ENCODE data around the gene PTK6.
"Not testable (repeated sequence)": the region's sequence is repeated elsewhere in the genome, so short reads cannot be mapped to it uniquely, and the experiment has no call there.

PTK6 gene

DNA sequence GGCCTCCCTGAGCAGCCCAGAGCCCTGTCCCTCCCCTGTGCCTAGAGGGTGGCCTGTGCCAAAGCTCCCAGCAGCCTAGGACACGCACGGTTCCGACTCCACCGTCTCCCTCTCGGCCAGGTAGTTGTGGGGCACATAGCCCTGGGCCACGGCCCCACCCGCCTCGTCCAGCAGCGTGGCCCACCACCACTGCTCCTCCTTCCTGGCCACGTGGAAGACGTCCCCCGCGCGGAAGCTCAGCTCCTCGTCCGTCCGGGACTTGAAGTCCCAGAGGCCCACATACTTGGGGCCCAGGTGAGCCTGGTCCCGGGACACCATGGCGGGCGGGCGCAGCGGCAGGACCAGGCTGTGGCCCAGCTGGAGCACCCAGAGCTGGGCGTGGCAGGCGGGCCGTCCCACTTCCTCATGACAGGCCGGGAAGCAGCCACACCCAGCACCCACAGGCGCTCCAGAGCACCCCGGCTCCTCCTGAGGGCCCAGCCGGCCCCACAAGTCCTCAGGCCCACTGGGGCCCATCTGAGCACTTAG, at the start of gene PTK6:
PTK6 (minus strand) TSS at position 380 of the 528 bp plus-strand sequence; CDS start at position 318, 62 bp downstream.
- no peak for DNase-seq

DNA sequence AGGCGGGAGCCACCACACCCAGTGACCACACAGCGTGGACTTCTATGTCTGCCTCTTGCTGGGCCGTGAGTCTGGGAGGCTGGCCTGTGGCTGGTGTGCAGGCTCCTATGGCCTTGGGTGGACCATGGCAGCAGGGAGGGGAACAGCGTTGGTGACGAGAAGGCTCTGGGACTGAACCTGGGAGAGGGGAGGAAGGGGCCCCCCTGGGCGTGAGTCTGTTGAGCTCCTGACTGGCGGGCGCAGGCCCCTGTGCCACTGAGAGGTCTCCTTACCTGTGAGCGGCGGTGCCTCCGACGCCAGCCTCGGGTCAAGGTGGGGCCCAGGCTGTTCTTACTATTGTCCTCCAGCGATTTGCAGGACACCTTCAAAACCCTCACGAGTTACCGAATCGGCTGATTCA, 49.6 kb upstream of the PTK6 start:
- no peak for DNase-seq

DNA sequence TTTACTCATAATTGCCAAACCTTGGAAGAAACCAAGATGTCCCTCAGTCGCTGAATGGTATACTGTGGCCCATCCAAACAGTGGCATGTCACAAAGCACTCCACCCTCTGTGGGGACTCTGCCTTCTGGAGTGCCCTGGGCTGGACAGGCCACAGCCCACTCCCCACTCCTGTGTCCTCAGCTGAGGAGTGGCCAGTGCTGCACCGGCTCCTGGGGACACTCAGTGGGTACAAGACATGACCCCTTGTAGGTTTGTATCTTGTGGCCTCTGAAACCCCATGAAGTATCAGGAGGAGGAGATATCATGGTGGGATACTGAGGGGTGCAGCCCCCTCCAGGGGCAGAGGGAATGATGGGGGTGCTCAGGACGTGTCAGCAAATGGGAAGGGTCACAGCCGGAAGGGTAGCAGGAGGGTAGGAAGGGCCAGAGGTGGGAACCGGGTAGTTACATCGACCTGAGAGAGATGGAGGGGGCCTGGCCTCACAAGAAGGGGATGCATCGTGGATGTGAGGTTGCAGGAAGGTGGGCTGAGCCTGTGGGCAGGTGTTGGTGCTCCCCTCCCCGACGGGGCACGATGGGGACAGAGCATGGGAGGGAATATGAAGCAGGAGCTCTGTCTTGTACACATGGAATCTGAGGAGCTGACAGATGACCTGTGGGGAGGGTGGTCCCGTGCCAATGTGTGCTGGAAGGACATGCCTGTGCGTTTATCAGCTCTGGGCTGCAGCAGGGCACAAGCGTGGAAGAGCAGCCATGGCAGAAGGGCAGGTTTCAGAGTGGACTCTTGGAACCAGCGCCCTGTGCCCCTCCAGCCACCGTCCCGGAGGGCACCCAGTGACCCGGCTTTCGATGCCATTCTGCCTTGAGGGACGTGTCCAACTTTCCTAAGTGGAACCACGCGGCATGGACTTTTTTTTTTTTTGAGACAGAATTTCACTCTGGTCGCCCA, 48.7 kb upstream of the PTK6 start:
- DNase-seq: no peak

DNA sequence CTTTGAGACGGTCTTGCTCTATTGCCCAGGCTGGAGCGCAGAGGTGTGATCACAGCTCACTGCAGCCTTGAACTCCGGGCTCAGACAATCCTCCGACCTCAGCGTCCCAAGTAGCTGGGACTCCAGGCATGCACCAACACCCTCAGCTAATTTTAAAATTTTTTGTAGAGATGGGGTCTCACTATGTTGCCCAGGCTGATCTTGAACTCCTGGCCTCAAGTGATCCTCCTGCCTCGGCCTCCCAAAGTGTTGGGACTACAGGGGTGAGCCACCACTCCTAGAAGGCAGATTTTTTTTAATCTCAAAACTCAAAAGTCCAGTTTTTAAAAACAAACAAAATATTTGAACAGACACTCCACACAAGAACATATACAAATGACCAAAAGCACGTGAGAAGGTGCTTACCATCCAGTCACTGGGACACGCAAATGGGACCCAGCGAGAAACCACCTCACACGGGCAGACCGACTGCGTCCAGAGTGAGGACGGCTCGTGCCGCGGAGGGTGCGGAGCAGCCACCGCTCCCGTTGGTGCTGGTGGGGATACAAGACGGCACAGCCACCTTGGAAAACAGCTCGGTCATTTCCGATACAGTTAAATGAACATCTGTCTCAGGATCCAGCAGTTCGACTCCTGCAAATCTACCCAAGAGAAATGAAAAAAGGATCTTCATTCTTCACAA, 45.3 kb upstream of the PTK6 start:
- no peak for DNase-seq

DNA sequence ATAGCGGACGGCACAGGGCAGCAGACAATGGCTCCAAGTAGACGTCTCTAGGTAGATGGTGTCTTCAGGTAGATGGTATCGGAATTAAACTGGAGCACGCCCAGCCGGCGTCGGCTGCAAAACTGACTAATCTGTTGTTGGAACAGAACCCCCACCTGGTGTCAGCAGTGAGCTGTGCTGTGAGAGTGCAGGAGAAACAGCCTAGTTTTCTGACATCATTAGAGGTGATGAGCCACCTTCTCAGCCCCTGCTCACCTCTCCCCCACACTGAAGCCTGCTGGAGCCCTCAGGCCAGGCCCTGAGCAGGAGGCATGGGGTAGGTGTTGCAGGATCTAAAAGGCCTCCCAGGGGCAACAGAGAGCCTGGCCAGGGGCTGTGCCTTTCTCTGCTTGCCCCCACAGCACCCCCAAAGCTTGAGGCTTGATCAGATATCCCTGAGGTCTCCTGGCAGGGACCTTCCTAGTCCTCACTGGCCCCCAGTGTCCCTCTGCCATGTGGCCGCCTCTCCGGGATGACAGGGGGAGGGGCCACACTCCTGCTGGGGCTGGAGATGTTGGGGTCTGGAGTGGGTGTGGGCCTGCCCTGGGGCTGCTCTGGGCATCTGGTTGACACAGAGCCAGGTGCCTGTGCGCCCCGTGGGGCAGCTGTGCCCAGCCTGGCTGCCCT, 43.8 kb upstream of the PTK6 start:
- DNase-seq: peak; percentile 52

DNA sequence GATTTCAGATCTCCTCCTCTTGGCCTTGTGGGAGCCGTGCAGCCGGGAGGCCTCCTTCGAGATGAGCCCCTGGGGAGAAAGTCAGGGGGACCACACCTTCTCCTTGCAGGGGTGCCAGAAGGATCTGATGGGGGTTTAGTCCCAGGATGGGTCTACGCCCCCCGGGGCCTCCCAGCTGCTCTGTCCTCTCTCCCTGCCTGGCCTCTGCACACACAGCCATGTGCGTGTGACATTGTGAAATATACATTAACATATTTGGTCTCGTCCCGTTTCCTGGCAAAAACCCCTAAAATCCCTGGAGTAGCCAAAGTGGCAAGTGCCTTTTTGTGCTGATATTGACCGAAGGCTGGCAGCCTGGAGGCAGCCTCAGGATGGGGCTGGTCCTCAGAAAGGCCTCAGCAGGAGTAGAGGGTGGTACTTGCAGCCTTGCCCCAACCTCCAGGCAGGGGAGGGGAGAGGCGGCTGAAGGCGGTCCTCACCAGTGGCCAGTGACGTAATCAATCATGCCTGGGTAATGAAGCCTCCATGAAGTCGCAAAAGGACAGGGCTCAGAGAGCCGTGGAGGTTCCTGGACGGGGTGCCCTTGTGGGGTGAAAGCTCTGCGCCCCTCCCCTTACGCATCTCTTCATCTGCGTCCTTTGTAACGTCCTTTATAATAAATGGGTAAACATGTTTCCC, 42.0 kb upstream of the PTK6 start:
- no peak for DNase-seq

DNA sequence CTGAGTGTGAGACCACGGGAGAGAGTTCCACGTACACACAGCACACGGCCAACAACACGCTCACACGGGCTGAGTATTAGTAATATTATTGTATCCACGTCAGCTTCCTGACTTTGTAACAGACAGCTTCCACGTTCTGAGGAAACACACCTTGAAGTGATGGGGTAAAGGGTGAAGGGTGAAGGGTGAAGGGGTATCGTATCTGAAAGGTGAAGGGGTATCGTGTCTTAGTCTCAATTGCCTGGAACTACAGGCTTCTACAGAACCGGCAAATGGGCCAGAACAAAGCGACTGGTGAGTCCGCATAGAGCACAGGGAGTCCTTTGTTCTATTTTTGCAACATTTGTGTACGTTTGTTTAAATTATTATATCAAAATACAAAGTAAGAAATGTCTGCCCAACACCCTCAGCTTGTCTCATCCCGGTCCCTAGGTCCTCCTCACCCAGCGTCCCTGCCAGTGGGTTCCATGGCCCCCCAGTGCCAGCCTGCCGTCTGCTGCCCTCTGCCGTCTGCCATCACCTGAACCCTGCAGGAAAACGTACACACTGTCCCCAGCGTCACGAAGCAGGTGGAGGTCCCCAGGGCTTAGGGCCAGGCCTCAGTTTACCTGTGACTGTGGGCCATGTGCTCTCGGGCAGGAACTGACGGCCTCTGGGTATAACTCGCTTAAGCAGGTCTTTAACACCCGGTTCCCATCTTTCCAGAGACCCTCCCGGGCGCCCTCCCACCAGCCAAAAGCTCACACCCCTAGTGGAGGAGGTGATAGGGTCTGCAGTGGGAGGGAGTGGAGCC, 41.2 kb upstream of the PTK6 start:
- no peak for DNase-seq

DNA sequence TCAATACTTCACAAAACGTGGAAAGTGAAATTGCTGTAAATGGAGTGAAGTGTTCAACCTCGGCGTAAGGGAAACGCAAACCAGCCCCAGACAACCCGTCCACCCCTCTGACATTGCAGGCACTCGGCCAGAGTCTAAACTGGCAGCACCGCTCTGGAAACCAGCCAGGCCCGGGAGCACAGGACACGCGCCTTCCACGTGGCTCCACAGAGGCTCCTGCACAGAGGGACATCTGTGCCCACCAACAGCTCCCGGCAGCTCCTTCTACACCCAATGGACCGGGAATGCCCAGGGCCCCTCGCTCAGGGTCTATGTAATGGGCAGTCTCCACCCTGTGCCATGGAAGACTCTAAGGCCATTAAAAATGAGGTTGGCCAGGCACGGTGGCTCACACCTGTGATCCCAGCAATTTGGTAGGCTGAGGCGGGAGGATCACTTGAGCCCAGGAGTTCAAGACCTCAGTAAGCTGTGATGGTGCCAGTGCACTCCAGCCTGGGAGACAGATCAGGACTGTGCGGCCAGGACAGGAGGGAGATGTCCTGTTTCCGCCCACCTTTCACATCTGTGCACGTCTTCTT, 40.2 kb upstream of the PTK6 start:
- DNase-seq: no peak

DNA sequence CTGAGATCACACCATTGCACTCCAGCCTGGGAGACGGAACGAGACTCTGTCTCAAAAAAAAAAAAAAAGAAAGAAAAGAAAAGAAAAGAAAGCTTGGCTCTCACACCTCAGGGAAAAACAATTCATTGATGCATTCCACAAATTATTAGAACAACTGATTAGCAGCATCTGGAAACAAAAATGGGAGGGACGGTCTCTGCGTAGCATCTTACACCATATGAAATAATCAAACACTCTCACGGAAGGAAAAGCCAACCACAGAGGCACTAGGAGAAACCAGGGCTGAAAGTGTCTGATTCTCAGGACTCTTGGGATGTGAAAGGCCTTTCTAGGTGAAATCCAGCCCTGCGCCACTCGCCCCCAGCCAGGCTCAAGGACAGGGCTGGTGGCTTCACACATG, 39.1 kb upstream of the PTK6 start:
- no peak for DNase-seq

DNA sequence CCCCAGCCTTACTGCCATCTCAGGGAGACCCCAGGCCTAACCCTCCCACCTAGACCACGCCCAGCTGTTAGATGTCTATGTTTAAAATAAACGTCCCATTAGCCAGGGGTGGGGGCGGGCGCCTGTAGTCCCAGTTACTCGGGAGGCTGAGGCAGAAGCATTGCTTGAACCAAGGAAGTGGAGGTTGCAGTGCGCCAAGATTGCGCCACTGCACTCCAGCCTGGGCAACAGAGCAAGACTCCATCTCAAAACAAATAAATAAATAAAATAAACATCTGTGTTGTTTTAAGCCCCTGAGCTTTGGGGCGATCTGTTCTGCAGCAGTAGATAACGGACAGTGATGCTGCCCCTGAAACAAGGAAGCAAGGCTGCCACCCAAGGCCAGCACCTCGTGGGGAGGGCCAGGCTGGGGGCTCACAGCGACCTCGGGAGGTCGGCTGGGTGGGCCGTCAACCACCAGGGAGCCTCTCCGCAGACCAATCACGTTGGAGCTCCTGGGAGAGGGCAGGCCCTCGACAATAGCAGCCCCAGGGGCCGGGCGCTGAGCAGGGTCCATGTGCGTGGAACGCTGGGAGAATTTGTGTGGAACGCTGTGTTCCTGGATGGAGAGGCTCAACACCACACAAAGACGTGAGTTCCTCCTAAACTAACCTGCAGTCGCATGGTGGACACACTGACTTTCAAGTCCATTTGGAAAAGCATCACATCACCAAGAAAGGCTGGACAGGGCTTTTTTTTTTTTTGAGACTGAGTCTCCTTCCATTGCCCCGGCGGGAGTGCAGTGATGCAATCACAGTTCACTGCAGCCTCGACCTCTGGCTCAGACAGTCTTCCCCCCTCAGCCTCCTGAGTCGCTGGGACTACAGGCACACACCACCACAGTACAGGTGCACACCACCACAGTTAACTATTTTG, 37.9 kb upstream of the PTK6 start:
- DNase-seq: peak; percentile 7

DNA sequence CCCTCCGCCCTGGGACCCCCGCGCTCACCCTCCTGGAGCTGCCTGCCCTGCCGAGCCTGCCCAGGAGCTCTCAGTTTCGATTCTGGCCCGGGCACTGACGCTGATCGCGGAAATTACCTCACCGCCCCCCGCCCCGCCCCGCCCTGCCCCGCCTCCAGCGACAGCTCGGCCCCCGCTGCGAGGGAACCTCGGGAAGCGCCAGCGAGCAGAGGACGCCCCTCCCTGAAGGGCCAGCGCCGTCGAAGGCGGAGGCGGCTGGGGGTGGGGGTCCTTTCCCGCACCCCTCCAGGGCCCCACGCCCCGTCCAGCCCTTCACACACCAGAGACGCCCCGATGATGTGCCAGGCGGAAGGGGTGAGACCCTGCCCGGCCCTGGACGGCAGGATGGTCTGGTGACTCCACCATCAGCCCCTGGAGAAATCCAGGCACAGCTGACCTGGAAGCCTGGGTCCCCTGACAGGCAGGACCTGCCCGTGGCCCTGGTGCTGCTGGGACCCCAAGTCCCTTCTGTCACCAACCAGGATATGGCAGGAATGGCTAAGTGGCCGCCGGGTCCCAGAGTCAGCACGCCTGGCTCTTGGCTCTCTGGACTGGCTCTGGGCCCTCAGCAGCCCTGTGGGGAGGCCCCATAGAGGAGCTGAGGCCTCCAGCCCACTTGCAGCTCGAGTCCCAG, 37.1 kb upstream of the PTK6 start, which contains the start of gene HELZ2:
HELZ2 (minus strand) TSS at position 84 of the 673 bp plus-strand sequence. CDS start 1,854 bp downstream, outside the sequence.
- peak; percentile 65 for DNase-seq

DNA sequence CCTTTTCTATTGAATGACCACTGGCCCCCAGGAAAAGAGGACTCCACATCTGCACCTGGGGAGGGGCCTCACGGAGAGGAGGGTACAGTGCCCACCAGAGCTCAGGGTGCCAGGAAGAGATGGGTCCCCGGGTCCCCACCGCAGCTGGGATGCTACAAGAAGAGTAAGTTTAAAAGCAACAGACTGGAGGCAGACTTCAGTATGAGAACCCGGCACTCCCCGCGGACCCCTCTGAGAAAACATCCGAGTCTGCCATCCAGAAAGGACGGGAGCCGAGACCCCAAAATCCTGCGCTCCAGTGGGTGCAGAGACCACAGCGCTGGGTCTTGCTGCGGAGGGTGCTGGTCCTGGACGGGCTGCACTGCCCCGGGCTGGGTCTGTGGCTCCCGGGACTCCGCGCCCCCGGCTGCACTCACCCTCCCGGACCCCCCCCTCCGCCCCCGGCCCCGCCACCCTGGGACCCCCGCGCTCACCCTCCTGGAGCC, 36.5 kb upstream of the PTK6 start:
- no peak for DNase-seq

DNA sequence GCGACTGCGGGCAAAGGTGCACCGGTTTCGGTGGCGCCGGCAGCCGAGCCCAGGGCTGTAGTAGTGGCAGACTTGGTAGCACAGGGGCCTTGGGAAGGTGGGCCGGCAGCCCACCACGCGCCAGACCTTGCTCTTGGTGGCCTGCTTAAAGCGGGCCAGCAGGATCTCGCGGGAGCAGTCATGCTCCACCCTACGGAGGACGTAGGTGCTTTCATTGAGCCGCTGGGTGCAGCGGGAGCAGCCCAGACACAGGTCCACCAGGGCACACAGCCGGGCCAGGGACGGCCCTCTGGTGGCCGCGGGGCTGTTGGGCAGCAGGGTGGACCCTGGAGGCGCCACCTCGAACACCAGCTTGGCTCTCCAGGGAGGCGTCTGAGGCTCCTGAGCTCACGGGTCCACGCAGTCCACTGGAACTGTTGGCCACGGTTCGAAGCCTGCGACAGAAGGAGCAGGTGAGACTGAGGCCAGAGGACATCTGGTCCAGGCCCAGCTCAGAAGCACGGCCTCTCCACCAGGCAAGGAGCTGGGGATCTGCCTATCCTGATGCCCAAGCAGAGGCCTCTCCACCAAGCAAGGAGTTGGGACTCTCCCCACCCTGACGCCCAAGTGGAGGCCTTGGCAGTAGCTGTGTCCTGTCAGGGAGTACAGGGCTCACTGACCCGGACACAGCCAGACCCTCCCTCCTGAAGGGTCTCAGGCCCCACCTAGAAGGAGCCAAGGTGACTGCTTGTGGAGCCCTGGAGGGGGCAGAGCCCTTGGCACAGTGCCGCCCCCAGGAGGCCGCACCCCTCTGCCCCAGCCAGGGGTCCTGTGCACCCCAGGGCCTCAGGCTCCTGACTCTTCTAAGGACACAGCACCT, 35.8 kb upstream of the PTK6 start:
- no peak for DNase-seq

DNA sequence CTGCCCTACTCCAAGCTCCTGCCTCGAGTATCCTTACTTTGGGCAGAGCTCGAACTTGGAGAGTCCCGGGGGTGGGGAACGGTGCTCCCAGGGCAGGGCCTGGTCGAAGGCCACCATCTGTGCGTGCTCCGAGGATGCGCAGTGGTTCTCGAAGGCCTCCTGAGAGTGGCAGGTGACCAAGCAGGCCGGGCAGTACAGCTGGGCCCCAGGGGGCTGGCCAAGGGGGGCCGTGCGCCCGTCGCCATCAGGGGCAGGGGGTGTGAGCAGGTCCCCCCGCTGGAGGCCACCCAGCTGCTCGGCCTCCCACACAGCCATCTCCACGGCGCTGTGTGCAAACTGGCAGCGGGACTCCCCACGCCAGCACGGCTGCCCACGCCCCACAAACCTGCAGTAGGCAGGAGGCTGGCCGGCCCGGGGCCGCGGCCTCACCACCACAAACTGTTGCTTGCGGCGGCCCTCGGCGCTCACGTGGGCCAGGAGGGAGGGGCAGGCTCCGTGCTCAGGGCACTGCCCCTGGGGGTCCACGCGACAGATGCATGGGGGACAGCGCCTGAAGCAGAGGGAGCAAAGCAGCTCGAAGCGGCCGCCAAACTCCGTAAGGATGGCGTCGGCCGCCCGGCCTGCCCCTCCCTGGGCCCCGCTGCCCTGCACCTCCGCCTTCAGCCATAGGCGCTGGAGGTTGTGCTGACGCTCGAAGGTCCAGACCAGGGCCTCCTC, 35.1 kb upstream of the PTK6 start:
- DNase-seq: no peak

DNA sequence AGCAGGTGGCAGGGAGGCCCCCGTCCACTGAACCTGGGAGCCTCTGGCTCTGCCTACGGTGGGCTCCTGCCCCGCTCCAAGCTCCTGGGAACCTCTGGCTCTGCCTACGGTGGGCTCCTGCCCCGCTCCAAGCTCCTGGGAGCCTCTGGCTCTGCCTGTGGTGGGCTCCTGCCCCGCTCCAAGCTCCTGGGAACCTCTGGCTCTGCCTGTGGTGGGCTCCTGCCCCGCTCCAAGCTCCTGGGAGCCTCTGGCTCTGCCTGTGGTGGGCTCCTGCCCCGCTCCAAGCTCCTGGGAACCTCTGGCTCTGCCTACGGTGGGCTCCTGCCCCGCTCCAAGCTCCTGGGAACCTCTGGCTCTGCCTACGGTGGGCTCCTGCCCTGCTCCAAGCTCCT, 33.9 kb upstream of the PTK6 start:
- DNase-seq: not testable (repeated sequence)

DNA sequence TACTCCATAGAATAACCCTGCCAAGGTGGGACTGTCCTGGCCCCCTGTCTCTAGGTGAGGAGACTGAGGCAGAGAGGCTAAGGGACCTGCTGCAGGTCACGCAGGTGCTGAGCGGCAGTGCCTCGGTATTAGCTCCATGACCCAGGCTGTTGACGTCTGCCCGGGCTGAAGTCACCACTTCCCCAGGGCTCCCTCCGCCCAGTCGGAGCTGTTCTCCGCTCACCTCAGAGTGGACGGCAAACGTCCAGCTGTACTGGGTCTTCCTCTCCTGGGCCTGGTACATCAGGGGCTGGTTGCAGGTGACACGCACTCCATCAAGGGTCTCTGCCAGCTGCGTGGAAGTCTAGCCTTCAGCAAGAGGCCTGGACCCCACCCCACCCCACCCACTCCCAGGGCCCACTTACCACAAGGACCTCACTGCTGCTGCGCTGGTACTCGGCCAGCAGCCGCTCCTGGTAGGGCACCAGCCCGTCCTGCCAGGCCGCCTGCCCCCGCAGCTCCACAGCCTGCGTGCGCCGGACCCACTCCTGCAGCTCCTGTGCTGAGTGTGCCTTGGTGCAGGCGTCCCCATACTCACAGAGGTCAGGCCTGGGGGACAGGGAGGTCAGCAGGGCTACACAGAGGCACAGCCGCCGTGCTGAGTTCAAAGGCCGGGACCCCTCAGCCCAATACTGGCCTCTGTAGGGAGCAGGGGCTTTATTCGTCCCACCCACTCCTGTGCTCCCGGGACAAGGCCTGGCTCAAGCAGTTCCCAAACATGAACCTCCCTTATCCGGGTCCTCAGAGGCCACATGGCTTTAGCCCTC, 33.3 kb upstream of the PTK6 start:
- DNase-seq: no peak
